Motor neuron (in vitro differentiated cells): ENCODE results near the gene KLHL29. TPM values are rescaled to one million over a fixed set of nuclear protein-coding genes. Genes with fewer than 3 reads are reported as not detected.

Experiments
- ATAC-seq, 8 experiments: fragments of 200-7000 bp; cut with Tn5 transposase; replicated peaks in 6 of 8; 2 replicates each; pipeline ENCODE4 v1.8.0; 2021; ENCODE audit warnings: mild to moderate bottlenecking in 8 of 8, moderate library complexity in 8 of 8
- H3K27ac ChIP-seq, 2 donors: fragments of 250-450 bp; sonication (Bioruptor Pico); 2 replicates each; pipeline ENCODE4 v1.9.0; 2021; ENCODE audit warnings: antibody characterized with exemption in 2 of 2, mild to moderate bottlenecking in 2 of 2, moderate library complexity in 1 of 2
- H3K4me1 ChIP-seq, 2 donors: fragments of 250-450 bp; sonication (Bioruptor Pico); replicated peaks in 1 of 2; 2 replicates each; pipeline ENCODE4 v1.6.1; 2021; ENCODE audit warnings: antibody characterized with exemption in 2 of 2, mild to moderate bottlenecking in 2 of 2, moderate library complexity in 1 of 2
- H3K4me3 ChIP-seq, 5 donors: fragments of 250-450 bp; sonication (Bioruptor Pico); 2 replicates each; pipeline ENCODE4 v1.9.0; 2021; ENCODE audit warnings: antibody characterized with exemption in 5 of 5, mild to moderate bottlenecking in 5 of 5, moderate library complexity in 4 of 5
- WGBS, 10 experiments: fragments of 450-650 bp; shearing (Covaris generic); methylation state at CpG; one replicate each; pipeline ENCODE4 v1.0.0; 2022; 5-methylcytosine and 5-hydroxymethylcytosine counted together
- in situ Hi-C, 9 experiments: fragments of 400-800 bp; cut with MboI; loops; one replicate each; pipeline ENCODE4 v1.15.0; 2021; ENCODE audit warnings: low sequenced_read_pairs in 9 of 9, low pct_unique_long_range_greater_than_20kb in 2 of 9; ENCODE audit not compliant: unreplicated experiment in 9 of 9
- total RNA-seq, 8 experiments: library from RNA; unstranded; fragments of 300-600 nt; gene quantifications; 2 replicates each; pipeline versions ENCODE4 v1.2.3 to v1.2.4, GENCODE V29; 2022

Gene KLHL29
- total RNA-seq, 8 experiments from 2014 or later: 4.1 to 58.7 (median 5.4) TPM

- 20 to 100% (median 68%) methylated on average over 1 to 9 of the region's 15 CpGs; no CpG with 5 or more reads in 6 of the 10 experiments for WGBS, 10 experiments
- H3K27ac ChIP-seq: peak overlapping the region in 1 of 2 donors; percentile 45
- H3K4me1 ChIP-seq: peaks cover 28 to 38% of the 10 kb centered on the region in 2 donors
- H3K4me3 ChIP-seq: no peak overlapping the region
- ATAC-seq: peak in 5 of 8 experiments; percentile 64 to 88 (median 83)
- in situ Hi-C loops: no loop called here
Observed at GRCh38 chr2:23502096-23502495, 117.1 kb downstream of the KLHL29 start.

GRCh38 chr2:23503097-23503496 is 118.1 kb downstream of the KLHL29 start:
- Histone ChIP-seq H3K27ac (no peak overlapping the region), H3K4me3 (no peak overlapping the region), H3K4me1 (peaks cover 28 to 38% of the 10 kb centered on the region in 2 donors)
- in situ Hi-C loops: no loop called here
- WGBS, 10 experiments: 0 to 100% (median 49%) methylated on average over 1 to 5 of the region's 6 CpGs; no CpG with 5 or more reads in 3 of the 10 experiments
- ATAC-seq: no peak

GRCh38 chr2:23503682-23504081 is 118.7 kb downstream of the KLHL29 start:
- H3K4me3 ChIP-seq: no peak overlapping the region
- in situ Hi-C loops: no loop called here
- 64 to 100% (median 90%) methylated on average over 1 to 5 of the region's 7 CpGs; no CpG with 5 or more reads in 6 of the 10 experiments for WGBS, 10 experiments
- peaks cover 28 to 39% of the 10 kb centered on the region in 2 donors for H3K4me1 ChIP-seq
- ATAC-seq: peak in 4 of 8 experiments; percentile 15 to 28 (median 22)
- H3K27ac ChIP-seq: no peak overlapping the region

GRCh38 chr2:23504591-23504990 is 119.6 kb downstream of the KLHL29 start:
- ATAC-seq: no peak
- Histone ChIP-seq H3K4me3 (no peak overlapping the region), H3K27ac (no peak overlapping the region), H3K4me1 (peaks cover 37 to 48% of the 10 kb centered on the region in 2 donors)
- in situ Hi-C loops: no loop called here
- WGBS, 10 experiments: 52 to 100% (median 83%) methylated on average over 1 to 3 of the region's 8 CpGs; no CpG with 5 or more reads in 5 of the 10 experiments

GRCh38 chr2:23505218-23505983 is 120.4 kb downstream of the KLHL29 start:
- no peak overlapping the region for H3K4me3 ChIP-seq
- ATAC-seq: no peak
- in situ Hi-C loops: no loop called here
- H3K27ac ChIP-seq: no peak overlapping the region
- H3K4me1 ChIP-seq: peaks cover 43 to 56% of the 10 kb centered on the region in 2 donors
- WGBS, 10 experiments: 20 to 100% (median 65%) methylated on average over 1 to 4 of the region's 9 CpGs; no CpG with 5 or more reads in 6 of the 10 experiments

GRCh38 chr2:23505984-23506380 is 121.0 kb downstream of the KLHL29 start:
- Histone ChIP-seq H3K4me1 (peaks cover 45 to 56% of the 10 kb centered on the region in 2 donors), H3K4me3 (no peak overlapping the region), H3K27ac (no peak overlapping the region)
- in situ Hi-C loops: no loop called here
- peak in 2 of 8 experiments; percentile 47 to 82 for ATAC-seq
- WGBS, 10 experiments: 83 to 100% (median 88%) methylated on average over 1 to 5 of the region's 10 CpGs; no CpG with 5 or more reads in 7 of the 10 experiments

- in situ Hi-C loops: no loop called here
- no peak overlapping the region for H3K4me3 ChIP-seq
- 60 to 100% (median 80%) methylated on average over 1 to 8 of the region's 9 CpGs; no CpG with 5 or more reads in 3 of the 10 experiments for WGBS, 10 experiments
- ATAC-seq: peak in 7 of 8 experiments; percentile 37 to 82 (median 52)
- peaks cover 46 to 53% of the 10 kb centered on the region in 2 donors for H3K4me1 ChIP-seq
- no peak overlapping the region for H3K27ac ChIP-seq
Observed at GRCh38 chr2:23506531-23507266, 121.7 kb downstream of the KLHL29 start.

GRCh38 chr2:23507267-23508065 is 122.5 kb downstream of the KLHL29 start:
- in situ Hi-C loops: no loop called here
- Histone ChIP-seq H3K27ac (no peak overlapping the region), H3K4me1 (peaks cover 41 to 45% of the 10 kb centered on the region in 2 donors), H3K4me3 (no peak overlapping the region)
- 50 to 97% (median 84%) methylated on average over 2 to 9 of the region's 15 CpGs; no CpG with 5 or more reads in 2 of the 10 experiments for WGBS, 10 experiments
- ATAC-seq: no peak

- in situ Hi-C loops: no loop called here
- Histone ChIP-seq H3K27ac (no peak overlapping the region), H3K4me1 (peaks cover 37 to 40% of the 10 kb centered on the region in 2 donors), H3K4me3 (no peak overlapping the region)
- ATAC-seq: no peak
- 70 to 100% (median 100%) methylated on average over 1 to 2 of the region's 3 CpGs; no CpG with 5 or more reads in 6 of the 10 experiments for WGBS, 10 experiments
Observed at GRCh38 chr2:23508066-23508390, 123.0 kb downstream of the KLHL29 start.

GRCh38 chr2:23509103-23509502 is 124.1 kb downstream of the KLHL29 start:
- in situ Hi-C loops: no loop called here
- WGBS, 10 experiments: 71 to 93% (median 83%) methylated on average over 1 to 5 of the region's 6 CpGs; no CpG with 5 or more reads in 2 of the 10 experiments
- Histone ChIP-seq H3K4me3 (no peak overlapping the region), H3K27ac (no peak overlapping the region), H3K4me1 (peaks cover 27 to 29% of the 10 kb centered on the region in 2 donors)
- peak in 5 of 8 experiments; percentile 13 to 63 (median 20) for ATAC-seq

- in situ Hi-C loops: no loop called here
Observed at GRCh38 chr2:23509596-23510292, 124.8 kb downstream of the KLHL29 start.

GRCh38 chr2:23510471-23510870 is 125.5 kb downstream of the KLHL29 start:
- WGBS, 10 experiments: 55 to 100% (median 84%) methylated on average over 1 to 4 of the region's 5 CpGs; no CpG with 5 or more reads in 4 of the 10 experiments
- no peak overlapping the region for H3K4me3 ChIP-seq
- H3K4me1 ChIP-seq: peaks cover 26 to 28% of the 10 kb centered on the region in 2 donors
- in situ Hi-C loops: no loop called here
- ATAC-seq: no peak
- H3K27ac ChIP-seq: no peak overlapping the region

More at GRCh38 chr2:23509596-23510292, 124.8 kb downstream of the KLHL29 start:
- ATAC-seq: peak in 4 of 8 experiments; percentile 9 to 79 (median 72)
- WGBS, 10 experiments: 25 to 100% (median 58%) methylated on average over 1 to 9 of the region's 9 CpGs
- Histone ChIP-seq H3K4me1 (peaks cover 26 to 28% of the 10 kb centered on the region in 2 donors), H3K27ac (no peak overlapping the region), H3K4me3 (no peak overlapping the region)
